IPS-18c (cell line): Measurements from ENCODE around the gene SELENON.

Experiments used
- H3K4me3 ChIP-seq: 2 replicates; pipeline ENCODE4 v1.7.0; 2013; ENCODE audit warnings: low read depth, mild to moderate bottlenecking, low read length, moderate library complexity; ENCODE audit not compliant: insufficient read depth
- H3K9me3 ChIP-seq: one replicate; pipeline ENCODE4 v1.6.1; 2013; ENCODE audit warnings: mild to moderate bottlenecking, low read length, moderate library complexity; ENCODE audit not compliant: control insufficient read depth, insufficient read depth

Gene SELENON

GRCh38 chr1:25784575-25785051 lies 15.4 kb upstream of the SELENON start:
- Histone ChIP-seq H3K9me3 (no peaks in the 10 kb centered on the region), H3K4me3 (no peak overlapping the region)

GRCh38 chr1:25785333-25786067 lies 14.5 kb upstream of the SELENON start:
- H3K9me3 ChIP-seq, result no peaks in the 10 kb centered on the region

GRCh38 chr1:25786887-25787759 lies 12.9 kb upstream of the SELENON start:
- no peak overlapping the region for H3K4me3 ChIP-seq

More at GRCh38 chr1:25785333-25786067, 14.5 kb upstream of the SELENON start:
- H3K4me3 ChIP-seq, result no peak overlapping the region

GRCh38 chr1:25787760-25788166 lies 12.2 kb upstream of the SELENON start:
- no peaks in the 10 kb centered on the region for H3K9me3 ChIP-seq
- no peak overlapping the region for H3K4me3 ChIP-seq

More at GRCh38 chr1:25786887-25787759, 12.9 kb upstream of the SELENON start:
- no peaks in the 10 kb centered on the region for H3K9me3 ChIP-seq

GRCh38 chr1:25790472-25790871 lies 9.5 kb upstream of the SELENON start:
- Histone ChIP-seq H3K9me3 (no peaks in the 10 kb centered on the region), H3K4me3 (no peak overlapping the region)

GRCh38 chr1:25792115-25792514 lies 7.9 kb upstream of the SELENON start:
- Histone ChIP-seq H3K9me3 (no peaks in the 10 kb centered on the region), H3K4me3 (no peak overlapping the region)

- Histone ChIP-seq H3K9me3 (no peaks in the 10 kb centered on the region), H3K4me3 (no peak overlapping the region)
Measured at GRCh38 chr1:25793585-25794170, 6.3 kb upstream of the SELENON start.

GRCh38 chr1:25794325-25794724 lies 5.7 kb upstream of the SELENON start:
- no peak overlapping the region for H3K4me3 ChIP-seq
- no peaks in the 10 kb centered on the region for H3K9me3 ChIP-seq

- H3K9me3 ChIP-seq, result no peaks in the 10 kb centered on the region
Measured at GRCh38 chr1:25795211-25795610, 4.8 kb upstream of the SELENON start.

GRCh38 chr1:25795946-25796810 lies 3.8 kb upstream of the SELENON start:
- Histone ChIP-seq H3K9me3 (no peaks in the 10 kb centered on the region), H3K4me3 (no peak overlapping the region)

More at GRCh38 chr1:25795211-25795610, 4.8 kb upstream of the SELENON start:
- H3K4me3 ChIP-seq, result no peak overlapping the region

- Histone ChIP-seq H3K9me3 (no peaks in the 10 kb centered on the region), H3K4me3 (no peak overlapping the region)
Measured at GRCh38 chr1:25796811-25797458, 3.1 kb upstream of the SELENON start.

- Histone ChIP-seq H3K9me3 (no peaks in the 10 kb centered on the region), H3K4me3 (no peak overlapping the region)
Measured at GRCh38 chr1:25797939-25798338, 2.1 kb upstream of the SELENON start.

GRCh38 chr1:25798666-25799351 lies 1.2 kb upstream of the SELENON start:
- Histone ChIP-seq H3K4me3 (no peak overlapping the region), H3K9me3 (no peaks in the 10 kb centered on the region)

- Histone ChIP-seq H3K9me3 (no peaks in the 10 kb centered on the region), H3K4me3 (peak overlapping the region; percentile 41; the same call in 1 of the 2 replicates)
Measured at GRCh38 chr1:25799352-25799934, 550 bp upstream of the SELENON start.

- no peaks in the 10 kb centered on the region for H3K9me3 ChIP-seq
- peak overlapping the region; percentile 69 for H3K4me3 ChIP-seq
Measured at GRCh38 chr1:25800703-25801377, 847 bp downstream of the SELENON start.
